IMR-90 (cell line): ENCODE measurements around the gene SKIL. TPM values are rescaled to one million over a fixed set of nuclear protein-coding genes. Genes with fewer than 3 reads are reported as not detected.

Experiments
- ATAC-seq: fragments of 200-7000 bp; cut with Tn5 transposase; 2 replicates; pipeline ENCODE4 v1.9.1; 2020; ENCODE audit warnings: low read depth, mild to moderate bottlenecking, moderate library complexity
- BruUV-seq: library from RNA; stranded (reverse); fragments of 400-500 nt; replicated peaks from 2 replicates; lab custom pipeline; 2021; lab: Mats Ljungman, UMichigan
- CTCF ChIA-PET: fragments of 300-600 bp; formaldehyde crosslinking; extraction: SDS; loops from one replicate; lab custom pipeline; 2021; ENCODE audit warnings: antibody characterized with exemption; lab: Yijun Ruan, JAX
- POLR2A ChIA-PET: fragments of 300-600 bp; sonication (Branson Sonifier 250); formaldehyde crosslinking; loops from one replicate; lab custom pipeline; 2022; ENCODE audit warnings: antibody characterized with exemption; ENCODE audit not compliant: unreplicated experiment; lab: Charles Lee
- DNase-seq: peaks from one replicate; pipeline ENCODE4 v3.0.0; 2013
- H2AFZ ChIP-seq: replicated peaks from 2 replicates; pipeline ENCODE3; 2013; ENCODE audit warnings: low read length, mild to moderate bottlenecking; ENCODE audit not compliant: poor library complexity
- H2AK5ac ChIP-seq: 2 replicates; pipeline ENCODE4 v1.6.1; 2013; ENCODE audit warnings: low read depth, low read length, inconsistent platforms
- H2AK9ac ChIP-seq: replicated peaks from 2 replicates; pipeline ENCODE3; 2013; ENCODE audit warnings: mild to moderate bottlenecking, low read depth, low read length, moderate library complexity; ENCODE audit not compliant: poor library complexity
- H2BK120ac ChIP-seq: 2 replicates; pipeline ENCODE4 v1.6.1; 2013; ENCODE audit warnings: low read depth, low read length, inconsistent platforms
- H2BK15ac ChIP-seq: 3 replicates; pipeline ENCODE4 v1.6.1; 2013; ENCODE audit warnings: low read depth, low read length, inconsistent platforms
- H2BK20ac ChIP-seq: 2 replicates; pipeline ENCODE4 v1.6.1; 2013; ENCODE audit warnings: low read depth, mild to moderate bottlenecking, inconsistent platforms, low read length, moderate library complexity
- H2BK5ac ChIP-seq: 2 replicates; pipeline ENCODE4 v1.6.1; 2013; ENCODE audit warnings: mild to moderate bottlenecking, low read depth, low read length, inconsistent platforms; ENCODE audit not compliant: poor library complexity, severe bottlenecking
- H3K14ac ChIP-seq: replicated peaks from 2 replicates; pipeline ENCODE4 v1.6.1; 2013; ENCODE audit warnings: low read depth, low read length, inconsistent platforms
- H3K18ac ChIP-seq: 2 replicates; pipeline ENCODE4 v1.6.1; 2013; ENCODE audit warnings: low read depth, low read length, control low read depth
- H3K23ac ChIP-seq: 2 replicates; pipeline ENCODE4 v1.6.1; 2013; ENCODE audit warnings: low read depth, low read length, inconsistent platforms
- H3K27ac ChIP-seq: 2 replicates; pipeline ENCODE4 v1.5.1; 2013; ENCODE audit warnings: mild to moderate bottlenecking, control low read depth, low read length; ENCODE audit not compliant: insufficient read depth
- H3K27me3 ChIP-seq: 2 replicates; pipeline ENCODE4 v1.6.1; 2013; ENCODE audit warnings: low read length; ENCODE audit not compliant: control insufficient read depth, insufficient read depth
- H3K36me3 ChIP-seq: 2 replicates; pipeline ENCODE4 v1.6.1; 2013; ENCODE audit warnings: low read length, mixed read lengths; ENCODE audit not compliant: control insufficient read depth, insufficient read depth
- H3K4ac ChIP-seq: 2 replicates; pipeline ENCODE4 v1.6.1; 2013; ENCODE audit warnings: low read depth, low read length, inconsistent platforms
- H3K4me1 ChIP-seq: 2 replicates; pipeline ENCODE4 v1.6.1; 2013; ENCODE audit warnings: low read length, mixed read lengths; ENCODE audit not compliant: control insufficient read depth, insufficient read depth
- H3K4me2 ChIP-seq: 2 replicates; pipeline ENCODE4 v1.6.1; 2013; ENCODE audit warnings: low read depth, mild to moderate bottlenecking, control low read depth, low read length, moderate library complexity
- H3K4me3 ChIP-seq: 2 replicates; pipeline ENCODE4 v1.5.1; 2013; ENCODE audit warnings: low read depth, mild to moderate bottlenecking, control low read depth, low read length, moderate library complexity; ENCODE audit not compliant: insufficient read depth
- H3K56ac ChIP-seq: 2 replicates; pipeline ENCODE4 v1.6.1; 2013; ENCODE audit warnings: low read length, inconsistent platforms; ENCODE audit not compliant: insufficient read depth; ENCODE audit errors: extremely low read depth
- H3K79me1 ChIP-seq, 2 experiments: 2 replicates each; pipeline ENCODE4 v1.6.1; 2013; ENCODE audit warnings: low read length in 2 of 2, inconsistent platforms in 1 of 2, low read depth in 1 of 2
- H3K9ac ChIP-seq: 2 replicates; pipeline ENCODE4 v1.6.1; 2013; ENCODE audit warnings: low read depth, low read length, control low read depth
- H3K9me1 ChIP-seq: 2 replicates; pipeline ENCODE4 v1.6.1; 2013; ENCODE audit warnings: low read length, inconsistent platforms; ENCODE audit not compliant: insufficient read depth
- H3K9me3 ChIP-seq: 2 replicates; pipeline ENCODE4 v1.6.1; 2013; ENCODE audit warnings: low read length; ENCODE audit not compliant: control insufficient read depth, insufficient read depth
- H4K20me1 ChIP-seq: 2 replicates; pipeline ENCODE4 v1.6.1; 2013; ENCODE audit warnings: low read length, inconsistent platforms; ENCODE audit not compliant: insufficient read depth
- H4K5ac ChIP-seq: 2 replicates; pipeline ENCODE4 v1.6.1; 2013; ENCODE audit warnings: mild to moderate bottlenecking, low read depth, low read length, control low read depth
- H4K8ac ChIP-seq, 2 experiments: 2 replicates each; pipeline ENCODE4 v1.6.1; 2013; ENCODE audit warnings: low read depth in 2 of 2, low read length in 2 of 2, control low read depth in 1 of 2, inconsistent platforms in 1 of 2
- H4K91ac ChIP-seq: 2 replicates; pipeline ENCODE4 v1.6.1; 2013; ENCODE audit warnings: low read depth, low read length, inconsistent platforms; ENCODE audit not compliant: insufficient read depth
- CEBPB ChIP-seq: IDR thresholded peaks from 2 replicates; pipeline ENCODE4 v1.6.1; 2012; ENCODE audit warnings: low read depth, low read length, improper control_type of control experiment
- CHD1 ChIP-seq: IDR thresholded peaks from 2 replicates; pipeline ENCODE4 v1.6.1; 2012; ENCODE audit warnings: low read depth, low read length, improper control_type of control experiment
- CTCF ChIP-seq: conservative IDR thresholded peaks from 2 replicates; pipeline ENCODE4 v1.5.1; 2012; ENCODE audit warnings: mild to moderate bottlenecking, low read depth, low read length, improper control_type of control experiment
- MAZ ChIP-seq: IDR thresholded peaks from 2 replicates; pipeline ENCODE4 v1.6.1; 2012; ENCODE audit warnings: low read depth, mild to moderate bottlenecking, low read length, improper control_type of control experiment, moderate library complexity, borderline replicate concordance
- NFE2L2 ChIP-seq: fragments of 150-350 bp; IDR thresholded peaks from 2 replicates; pipeline ENCODE4 v1.6.1; 2016; ENCODE audit warnings: low read depth, mild to moderate bottlenecking, low read length
- POLR2A ChIP-seq: IDR thresholded peaks from 2 replicates; pipeline ENCODE4 v1.6.1; 2012; ENCODE audit warnings: mild to moderate bottlenecking, low read depth, low read length
- RAD21 ChIP-seq: IDR thresholded peaks from 2 replicates; pipeline ENCODE4 v1.6.1; 2012; ENCODE audit warnings: low read length, improper control_type of control experiment
- SMC3 ChIP-seq: fragments of 150-350 bp; IDR thresholded peaks from 2 replicates; pipeline ENCODE4 v1.6.1; 2016; ENCODE audit warnings: low read depth, mild to moderate bottlenecking, antibody characterized with exemption, low read length, moderate library complexity
- WGBS, 2 experiments: methylation state at CpG; one replicate each; pipeline versions ENCODE4 v1.1.5 to v1.1.7; 2013; ENCODE audit warnings: missing lambda C conversion rate in 2 of 2; ENCODE audit not compliant: insufficient read length in 1 of 2; ENCODE audit errors: extremely low coverage in 2 of 2; 5-methylcytosine and 5-hydroxymethylcytosine counted together
- dilution Hi-C: fragments of 300-500 bp; cut with HindIII; formaldehyde crosslinking; loops from one replicate; pipeline ENCODE4 v1.14.3; 2018; ENCODE audit warnings: low sequenced_read_pairs; ENCODE audit not compliant: unreplicated experiment
- in situ Hi-C: fragments of 300-500 bp; cut with MboI; formaldehyde crosslinking; loops from 3 replicates; pipeline ENCODE4 v1.14.3; 2019; ENCODE audit warnings: low sequenced_read_pairs, inconsistent platforms, mixed read lengths
- intact Hi-C: fragments of 100-400 bp; cut with micrococcal nuclease; formaldehyde crosslinking; loops from 2 replicates; pipeline ENCODE4 v1.10.0; 2022
- polyA plus RNA-seq, 3 experiments: library from polyadenylated mRNA; depleted of rRNA; stranded (reverse); fragments of >200 nt; gene quantifications; 2 replicates each; pipeline ENCODE4 v1.2.3, GENCODE V29; 2012; ENCODE audit warnings: low replicate concordance in 1 of 3
- total RNA-seq: library from RNA; depleted of rRNA; stranded (reverse); fragments of >200 nt; gene quantifications from 2 replicates; pipeline ENCODE4 v1.2.3, GENCODE V29; 2012

SKIL gene
- total and polyA plus RNA-seq, 2 of the 4 experiments (the other 2 are of a cell fraction): 9.2 to 55.9 TPM

- peak overlapping the region; percentile 90 for H2BK5ac ChIP-seq
- ATAC-seq: peak; percentile 22
- H4K5ac ChIP-seq: peak overlapping the region; percentile 86
- BruUV-seq: no TSS peak
- peak overlapping the region; percentile 54 for H4K91ac ChIP-seq
- intact Hi-C loops: loop anchor here (5.0 kb wide), 1 partner anchor 171 kb away; no protein-coding TSS in a partner anchor
- H2AFZ ChIP-seq: peak overlapping the region; percentile 88
- H3K9me1 ChIP-seq: peaks cover 4% of the 10 kb centered on the region
- H3K4me2 ChIP-seq: peak overlapping the region; percentile 89
- peak overlapping the region; percentile 90 for H2AK9ac ChIP-seq
- in situ Hi-C loops: no loop called here
- peaks cover 18% of the 10 kb centered on the region for H3K4me1 ChIP-seq
- DNase-seq: peak; percentile 59
- H3K14ac ChIP-seq: peak overlapping the region; percentile 97
- H4K8ac ChIP-seq: peak overlapping the region; percentile 14 to 86; a peak in 3 of 4 replicates
- peak overlapping the region; percentile 76 for H2BK120ac ChIP-seq
- peaks cover 10% of the 10 kb centered on the region; the same call in 1 of the 2 replicates for H4K20me1 ChIP-seq
- TF ChIP-seq CHD1: peak; percentile 75; the same call in 1 of the 2 replicates
- TF ChIP-seq SMC3: 0 out of 2 replicates have a peak, but pooled peaks have one; percentile 7
- TF ChIP-seq POLR2A: peak; percentile 82
- peak; percentile 51 for TF ChIP-seq CTCF
- no peak for TF ChIP-seq NFE2L2
- 0 out of 2 replicates have a peak, but pooled peaks have one; percentile 12 for TF ChIP-seq RAD21
- TF ChIP-seq MAZ: peak; percentile 79; the same call in 1 of the 2 replicates
- TF ChIP-seq CEBPB: no peak
- H3K79me1 ChIP-seq: peaks cover 0 to 31% of the 10 kb centered on the region in 2 experiments; a peak in 2 of 4 replicates
- H3K36me3 ChIP-seq: peaks cover 11% of the 10 kb centered on the region
- peak overlapping the region; percentile 82 for H3K27ac ChIP-seq
- H2AK5ac ChIP-seq: peak overlapping the region; percentile 96
- H3K27me3 ChIP-seq: no peaks in the 10 kb centered on the region
- 0% methylated on average over 2 of the region's 44 CpGs; no CpG with 5 or more reads in 1 of the 2 experiments for WGBS, 2 experiments
- peak overlapping the region; percentile 95 for H3K23ac ChIP-seq
- CTCF ChIA-PET: interaction anchor here (1.0 to 1.7 kb wide), 3 partner anchors 8 to 53 kb away, joined by 3 to 8 read pairs (median 5); no protein-coding TSS in a partner anchor
- peak overlapping the region; percentile 58; the same call in 1 of the 2 replicates for H2BK20ac ChIP-seq
- H3K18ac ChIP-seq: peak overlapping the region; percentile 94
- H2BK15ac ChIP-seq: peak overlapping the region; percentile 40; the same call in 1 of the 3 replicates
- peak overlapping the region; percentile 83 for H3K56ac ChIP-seq
- H3K9ac ChIP-seq: peak overlapping the region; percentile 94
- peak overlapping the region; percentile 73 for H3K4me3 ChIP-seq
- POLR2A ChIA-PET: interaction anchor here (0.6 kb wide), 3 partner anchors 213 to 443 kb away, joined by 3 to 13 read pairs (median 5); no protein-coding TSS in a partner anchor
- dilution Hi-C loops: no loop called here
- no peaks in the 10 kb centered on the region for H3K9me3 ChIP-seq
- peak overlapping the region; percentile 94 for H3K4ac ChIP-seq
These were observed 811 bp downstream of the SKIL start for GRCh38 chr3:170358042-170359010.
